ENCODE measurements around the gene RABGAP1L.

DNA sequence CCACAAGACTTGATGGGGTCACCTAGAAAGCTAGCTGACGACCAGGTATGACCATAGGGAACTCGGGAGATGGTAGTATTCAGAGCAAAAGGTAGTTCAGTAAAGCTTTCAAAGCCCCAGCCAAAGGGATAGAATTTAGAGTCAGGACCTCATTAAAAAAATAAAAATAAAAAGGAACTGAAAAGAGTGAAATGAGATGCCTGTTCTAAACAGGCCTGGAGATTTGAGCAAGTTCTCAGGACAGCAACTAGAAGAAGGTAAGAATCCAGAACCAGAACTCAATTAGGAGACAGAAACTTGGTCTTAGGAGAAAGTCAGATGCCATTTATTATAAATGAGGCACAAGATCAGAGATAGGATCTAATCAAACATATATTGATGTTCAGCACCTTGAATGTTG, 575.0 kb downstream of the RABGAP1L start:
- TF ChIP-seq POLR2AphosphoS5 (IDR thresholded peaks at IDR 0.05; ENCODE audit: borderline replicate concordance, low read depth, low read length) (no peak), EZH2 (IDR thresholded peaks at IDR 0.05) (no peak)
